Fibroblast of lung (primary cell): ENCODE data around the gene C5orf46. TPM values are rescaled to one million over a fixed set of nuclear protein-coding genes. Genes with fewer than 3 reads are reported as not detected.

Experiments used
- DNase-seq, 2 donors: peaks; one replicate each; pipeline versions ENCODE4 v3.0.0 to v3.0.0-alpha.2; 2010; ENCODE audit warnings: low read depth in 2 of 2
- H2AFZ ChIP-seq: 2 replicates; pipeline ENCODE4 v1.5.1; 2012; ENCODE audit warnings: low read length, control low read depth, inconsistent platforms
- H3K27ac ChIP-seq: 2 replicates; pipeline ENCODE4 v1.5.1; 2011; ENCODE audit warnings: low read length, control low read depth; ENCODE audit not compliant: insufficient read depth
- H3K27me3 ChIP-seq: 2 replicates; pipeline ENCODE4 v1.5.1; 2011; ENCODE audit warnings: mild to moderate bottlenecking, low read length; ENCODE audit not compliant: control insufficient read depth, insufficient read depth
- H3K36me3 ChIP-seq: 2 replicates; pipeline ENCODE4 v1.5.1; 2011; ENCODE audit warnings: low read length; ENCODE audit not compliant: control insufficient read depth, insufficient read depth
- H3K4me1 ChIP-seq: 2 replicates; pipeline ENCODE4 v1.5.1; 2011; ENCODE audit warnings: low read length; ENCODE audit not compliant: control insufficient read depth, insufficient read depth; ENCODE audit errors: extremely low read depth
- H3K4me2 ChIP-seq: 2 replicates; pipeline ENCODE4 v1.5.1; 2011; ENCODE audit warnings: low read length, control low read depth; ENCODE audit not compliant: insufficient read depth; ENCODE audit errors: extremely low read depth
- H3K4me3 ChIP-seq, 4 experiments: fragments of 200-600 bp in 1 of 4; sonication (generic) in 1 of 4; replicated peaks in 1 of 4; 2 replicates each; pipeline ENCODE4 v1.5.1; 2011 to 2016; ENCODE audit warnings: low read length in 4 of 4, low read depth in 3 of 4, mild to moderate bottlenecking in 3 of 4, control low read depth in 2 of 4, inconsistent platforms in 1 of 4, mixed read lengths in 1 of 4; ENCODE audit not compliant: insufficient read depth in 1 of 4; ENCODE audit errors: control extremely low read depth in 1 of 4
- H3K79me2 ChIP-seq: 2 replicates; pipeline ENCODE4 v1.5.1; 2012; ENCODE audit warnings: mild to moderate bottlenecking, low read length, inconsistent platforms; ENCODE audit not compliant: control insufficient read depth, insufficient read depth
- H3K9ac ChIP-seq: 2 replicates; pipeline ENCODE4 v1.5.1; 2011; ENCODE audit warnings: mild to moderate bottlenecking, low read length, control low read depth; ENCODE audit not compliant: insufficient read depth
- H3K9me3 ChIP-seq: 2 replicates; pipeline ENCODE4 v1.5.1; 2012; ENCODE audit warnings: low read depth, low read length; ENCODE audit not compliant: control insufficient read depth, insufficient read depth
- H4K20me1 ChIP-seq: 2 replicates; pipeline ENCODE4 v1.5.1; 2011; ENCODE audit warnings: low read length; ENCODE audit not compliant: control insufficient read depth, insufficient read depth; ENCODE audit errors: extremely low read depth
- CTCF ChIP-seq, 2 donors: IDR thresholded peaks in 1 of 2; conservative IDR thresholded peaks in 1 of 2; 1 replicate in 1 of 2; 2 replicates in 1 of 2; pipeline ENCODE4 v1.5.1; 2011 to 2012; ENCODE audit warnings: low read length in 2 of 2, control low read depth in 1 of 2, inconsistent platforms in 1 of 2, low read depth in 1 of 2, mild to moderate bottlenecking in 1 of 2
- EZH2 ChIP-seq: IDR thresholded peaks from 2 replicates; pipeline ENCODE4 v1.5.1; 2012; ENCODE audit warnings: low read length, control low read depth, mild to moderate bottlenecking; ENCODE audit errors: missing control alignments
- polyA plus RNA-seq, 2 donors: library from polyadenylated mRNA; depleted of rRNA in 1 of 2; stranded (reverse) in 1 of 2; unstranded in 1 of 2; fragments of >200 nt; gene quantifications; 2 replicates each; pipeline ENCODE4 v1.2.1, GENCODE V29; 2011 to 2012; ENCODE audit warnings: missing spikeins in 1 of 2
- total RNA-seq: library from RNA; depleted of rRNA; stranded (reverse); fragments of >200 nt; gene quantifications from 2 replicates; pipeline ENCODE4 v1.2.1, GENCODE V29; 2014

C5orf46 gene
- total and polyA plus RNA-seq, 2 donors (not counting 1 experiment from before 2014, with no cell fraction given) = not detected

GRCh38 chr5:147869112-147869511 lies 37.2 kb downstream of the C5orf46 start:
- Histone ChIP-seq H3K27me3 (no peaks in the 10 kb centered on the region), H3K27ac (no peak overlapping the region), H3K4me1 (no peaks in the 10 kb centered on the region), H3K36me3 (no peaks in the 10 kb centered on the region), H4K20me1 (no peaks in the 10 kb centered on the region), H2AFZ (no peak overlapping the region), H3K4me3 (no peak overlapping the region), H3K4me2 (no peak overlapping the region), H3K9me3 (no peaks in the 10 kb centered on the region), H3K9ac (no peak overlapping the region), H3K79me2 (no peaks in the 10 kb centered on the region)
- no peak for DNase-seq
- TF ChIP-seq CTCF (conservative IDR thresholded peaks at IDR 0.05 in 1 of 2, IDR thresholded peaks at IDR 0.05 in 1 of 2; ENCODE audit: low read depth in 1 of 2, low read length in 2 of 2) (no peak), EZH2 (no peak)

GRCh38 chr5:147863454-147864158 lies 42.7 kb downstream of the C5orf46 start:
- H3K4me1 ChIP-seq = no peaks in the 10 kb centered on the region
- H4K20me1 ChIP-seq = no peaks in the 10 kb centered on the region
- H2AFZ ChIP-seq = no peak overlapping the region
- TF ChIP-seq CTCF (conservative IDR thresholded peaks at IDR 0.05 in 1 of 2, IDR thresholded peaks at IDR 0.05 in 1 of 2; ENCODE audit: low read depth in 1 of 2, low read length in 2 of 2) = no peak
- no peak for TF ChIP-seq EZH2
- H3K27ac ChIP-seq = no peak overlapping the region
- DNase-seq = peak in 1 of 2 donors; percentile 7
- no peaks in the 10 kb centered on the region for H3K9me3 ChIP-seq
- H3K79me2 ChIP-seq = no peaks in the 10 kb centered on the region
- H3K27me3 ChIP-seq = no peaks in the 10 kb centered on the region
- H3K4me2 ChIP-seq = no peak overlapping the region
- H3K9ac ChIP-seq = no peak overlapping the region
- H3K36me3 ChIP-seq = no peaks in the 10 kb centered on the region
- H3K4me3 ChIP-seq = no peak overlapping the region

GRCh38 chr5:147860641-147861025 lies 45.7 kb downstream of the C5orf46 start:
- Histone ChIP-seq H3K4me2 (no peak overlapping the region), H2AFZ (no peak overlapping the region), H3K9ac (no peak overlapping the region), H3K36me3 (no peaks in the 10 kb centered on the region), H3K27ac (no peak overlapping the region), H4K20me1 (no peaks in the 10 kb centered on the region), H3K79me2 (no peaks in the 10 kb centered on the region), H3K4me1 (no peaks in the 10 kb centered on the region), H3K27me3 (no peaks in the 10 kb centered on the region), H3K4me3 (no peak overlapping the region), H3K9me3 (no peaks in the 10 kb centered on the region)
- no peak for TF ChIP-seq CTCF (conservative IDR thresholded peaks at IDR 0.05 in 1 of 2, IDR thresholded peaks at IDR 0.05 in 1 of 2; ENCODE audit: low read depth in 1 of 2, low read length in 2 of 2)
- TF ChIP-seq EZH2 = no peak
- DNase-seq = no peak
